HG02623 (cell line): Measurements from ENCODE around the gene EXOC6B.

Experiments used
- ATAC-seq: cut with Tn5 transposase; IDR thresholded peaks from one replicate; pipeline ENCODE4 v1.9.1; 2021; ENCODE audit warnings: moderate library complexity; ENCODE audit not compliant: unreplicated experiment

The EXOC6B gene

GRCh38 chr2:72150861-72151356, 674.9 kb downstream of the EXOC6B start:
- no peak for ATAC-seq

- ATAC-seq, result peak; percentile 63
These were observed 675.5 kb downstream of the EXOC6B start for GRCh38 chr2:72150157-72150860.

- ATAC-seq, result no peak
These were observed 676.2 kb downstream of the EXOC6B start for GRCh38 chr2:72149556-72150156.

GRCh38 chr2:72148837-72149555, 676.8 kb downstream of the EXOC6B start:
- no peak for ATAC-seq

- ATAC-seq, result no peak
These were observed 677.6 kb downstream of the EXOC6B start for GRCh38 chr2:72148003-72148836.

GRCh38 chr2:72147303-72147971, 678.4 kb downstream of the EXOC6B start, which contains the start of gene CYP26B1:
Gene CYP26B1, minus strand, starts transcription at chr2:72147862. Its CDS starts 28 bp downstream, at chr2:72147834.
- ATAC-seq, result no peak

GRCh38 chr2:72146347-72147302, 679.2 kb downstream of the EXOC6B start:
- ATAC-seq, result no peak

GRCh38 chr2:72145658-72146329, 680.0 kb downstream of the EXOC6B start:
- no peak for ATAC-seq

GRCh38 chr2:72145289-72145657, 680.6 kb downstream of the EXOC6B start:
- ATAC-seq, result no peak

- no peak for ATAC-seq
These were observed 681.1 kb downstream of the EXOC6B start for GRCh38 chr2:72144632-72145288.

- ATAC-seq, result no peak
These were observed 681.6 kb downstream of the EXOC6B start for GRCh38 chr2:72144274-72144631.

GRCh38 chr2:72143441-72144273, 682.2 kb downstream of the EXOC6B start:
- ATAC-seq, result no peak

GRCh38 chr2:72142570-72143440, 683.0 kb downstream of the EXOC6B start:
- no peak for ATAC-seq

- ATAC-seq, result no peak
These were observed 683.9 kb downstream of the EXOC6B start for GRCh38 chr2:72141881-72142451.

GRCh38 chr2:72141032-72141645, 684.7 kb downstream of the EXOC6B start:
- no peak for ATAC-seq

GRCh38 chr2:72140621-72140960, 685.2 kb downstream of the EXOC6B start:
- no peak for ATAC-seq
